Glutamatergic neuron (in vitro differentiated cells): ENCODE data around the gene ARHGAP23. TPM values are rescaled to one million over a fixed set of nuclear protein-coding genes. Genes with fewer than 3 reads are reported as not detected.

Source experiments
- DNase-seq: peaks from one replicate; pipeline ENCODE4 v3.0.0; 2022
- H3K27ac Mint-ChIP-seq: one replicate; pipeline ENCODE4 v1.8.0; 2020; ENCODE audit warnings: mild to moderate bottlenecking, mixed read lengths, inconsistent platforms; ENCODE audit not compliant: unreplicated experiment
- H3K27me3 Mint-ChIP-seq: one replicate; pipeline ENCODE4 v1.8.0; 2020; ENCODE audit warnings: mild to moderate bottlenecking, moderate library complexity, mixed read lengths, inconsistent platforms; ENCODE audit not compliant: unreplicated experiment
- H3K36me3 Mint-ChIP-seq: one replicate; pipeline ENCODE4 v1.8.0; 2020; ENCODE audit warnings: mild to moderate bottlenecking, mixed read lengths, inconsistent platforms; ENCODE audit not compliant: unreplicated experiment
- H3K4me1 Mint-ChIP-seq: one replicate; pipeline ENCODE4 v1.8.0; 2020; ENCODE audit warnings: mild to moderate bottlenecking, low read depth, mixed read lengths, inconsistent platforms; ENCODE audit not compliant: unreplicated experiment
- H3K4me3 Mint-ChIP-seq: one replicate; pipeline ENCODE4 v1.8.0; 2020; ENCODE audit warnings: mild to moderate bottlenecking, mixed read lengths, inconsistent platforms; ENCODE audit not compliant: unreplicated experiment
- H3K9me3 Mint-ChIP-seq: one replicate; pipeline ENCODE4 v1.8.0; 2020; ENCODE audit warnings: mild to moderate bottlenecking, moderate library complexity, mixed read lengths, inconsistent platforms; ENCODE audit not compliant: unreplicated experiment
- CTCF ChIP-seq: fragments of 200-600 bp; sonication (generic); IDR thresholded peaks from one replicate; pipeline ENCODE4 v1.5.0; 2021; ENCODE audit not compliant: partially characterized antibody, unreplicated experiment
- total RNA-seq: library from RNA; stranded (reverse); fragmentation: NEBNext Ultra II Directional; extraction: Animal tissue kit (Norgen Biotek cat#: 25700); gene quantifications from one replicate; pipeline ENCODE4 v1.2.1, GENCODE V29; 2021; ENCODE audit not compliant: unreplicated experiment

ARHGAP23 gene
- total RNA-seq, 1 donor from 2014 or later: 23.6 TPM

DNA sequence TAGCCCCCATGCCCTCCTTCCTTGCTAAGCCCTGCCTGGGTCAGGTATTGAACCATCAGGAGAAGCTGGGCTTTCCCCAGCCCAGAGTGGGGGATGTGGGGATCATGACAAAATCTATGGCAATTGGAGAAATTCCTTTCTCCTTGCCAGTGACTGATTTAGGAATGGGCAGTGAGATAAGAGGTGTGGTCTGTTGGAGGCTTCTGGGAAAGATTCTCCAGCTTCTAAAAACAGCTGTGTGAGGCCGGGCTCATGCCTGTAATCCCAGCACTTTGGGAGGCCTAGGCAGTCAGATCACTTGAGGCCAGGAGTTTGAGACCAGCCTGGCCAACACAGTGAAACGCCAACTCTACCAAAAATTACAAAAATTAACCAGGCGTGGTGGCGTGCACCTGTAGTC is 108.4 kb downstream of the ARHGAP23 start:
- TF ChIP-seq CTCF: no peak
- H3K27me3 Mint-ChIP-seq: peaks cover 5% of the 10 kb centered on the region
- no peak overlapping the region for H3K4me3 Mint-ChIP-seq
- H3K36me3 Mint-ChIP-seq: no peaks in the 10 kb centered on the region
- H3K27ac Mint-ChIP-seq: no peak overlapping the region
- H3K9me3 Mint-ChIP-seq: peaks cover 6% of the 10 kb centered on the region
- no peak for DNase-seq
- peaks cover 9% of the 10 kb centered on the region for H3K4me1 Mint-ChIP-seq

DNA sequence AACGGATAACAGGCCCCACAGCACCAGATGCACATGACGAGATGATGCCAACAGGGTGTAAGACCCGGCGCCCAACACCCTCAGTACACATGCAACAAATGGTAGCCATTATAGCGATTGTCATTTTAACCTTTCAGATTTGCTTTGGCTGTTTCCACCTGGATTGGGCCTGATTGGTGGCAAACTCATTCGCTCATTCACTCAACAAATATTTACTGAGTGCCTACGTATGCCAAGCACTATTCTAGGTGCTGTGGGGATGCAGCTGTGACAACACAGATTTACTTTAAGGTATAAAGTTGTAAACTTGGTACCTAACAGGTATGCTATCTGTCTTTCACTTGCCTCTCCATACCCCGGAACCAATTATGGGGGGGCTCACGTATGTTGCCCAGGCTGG is 110.6 kb downstream of the ARHGAP23 start:
- H3K27ac Mint-ChIP-seq: no peak overlapping the region
- H3K9me3 Mint-ChIP-seq: peaks cover 4% of the 10 kb centered on the region
- H3K27me3 Mint-ChIP-seq: peaks cover 12% of the 10 kb centered on the region
- TF ChIP-seq CTCF: no peak
- H3K4me1 Mint-ChIP-seq: peaks cover 5% of the 10 kb centered on the region
- H3K36me3 Mint-ChIP-seq: no peaks in the 10 kb centered on the region
- no peak overlapping the region for H3K4me3 Mint-ChIP-seq
- no peak for DNase-seq

- Mint-ChIP-seq H3K4me3 (no peak overlapping the region), H3K36me3 (no peaks in the 10 kb centered on the region)
Observed at GRCh38 chr17:38539386-38539785, 111.1 kb downstream of the ARHGAP23 start.

DNA sequence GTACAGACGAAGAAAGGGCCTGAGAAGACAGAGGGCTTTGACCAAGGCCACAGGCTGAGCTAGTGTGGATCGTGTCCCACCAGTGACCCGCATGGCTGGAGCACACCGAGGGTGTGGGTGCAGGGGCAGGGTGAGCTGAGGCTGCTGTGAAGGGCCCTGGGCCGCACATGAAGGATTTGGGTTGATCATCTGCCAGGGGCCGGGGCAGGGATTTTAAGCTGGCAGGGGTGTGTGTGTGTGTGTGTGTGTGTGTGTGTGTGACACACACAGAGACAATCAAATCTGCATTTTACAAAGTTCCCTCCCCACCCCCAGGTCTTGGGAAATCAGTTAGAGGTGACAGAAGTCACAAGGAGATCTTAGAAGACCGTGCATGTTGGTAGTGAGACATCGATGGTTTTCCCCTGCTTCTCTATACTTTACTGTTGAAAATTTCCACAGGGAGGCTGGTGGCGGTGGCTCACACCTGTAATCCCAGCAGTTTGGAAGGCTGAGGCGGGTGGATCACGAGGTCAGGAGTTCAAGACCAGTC is 112.3 kb downstream of the ARHGAP23 start:
- peaks cover 4% of the 10 kb centered on the region for H3K9me3 Mint-ChIP-seq
- peaks cover 3% of the 10 kb centered on the region for H3K4me1 Mint-ChIP-seq
- no peak for TF ChIP-seq CTCF
- no peak overlapping the region for H3K27ac Mint-ChIP-seq
- H3K4me3 Mint-ChIP-seq: no peak overlapping the region
- H3K27me3 Mint-ChIP-seq: peaks cover 7% of the 10 kb centered on the region
- DNase-seq: no peak
- no peaks in the 10 kb centered on the region for H3K36me3 Mint-ChIP-seq

More at GRCh38 chr17:38539386-38539785, 111.1 kb downstream of the ARHGAP23 start:
- no peak for TF ChIP-seq CTCF
- Mint-ChIP-seq H3K27ac (no peak overlapping the region), H3K4me1 (peaks cover 4% of the 10 kb centered on the region), H3K9me3 (peaks cover 4% of the 10 kb centered on the region), H3K27me3 (peaks cover 7% of the 10 kb centered on the region)
- no peak for DNase-seq

- no peak for DNase-seq
- Mint-ChIP-seq H3K27me3 (peaks cover 7% of the 10 kb centered on the region), H3K9me3 (peaks cover 4% of the 10 kb centered on the region), H3K4me3 (no peak overlapping the region), H3K36me3 (no peaks in the 10 kb centered on the region), H3K27ac (no peak overlapping the region), H3K4me1 (peaks cover 3% of the 10 kb centered on the region)
- no peak for TF ChIP-seq CTCF
Observed at GRCh38 chr17:38541281-38541680, 113.0 kb downstream of the ARHGAP23 start.
